ENCODE measurements around the gene PLPP4. TPM values are rescaled to one million over a fixed set of nuclear protein-coding genes. Genes with fewer than 3 reads are reported as not detected.

The PLPP4 gene
- total and polyA plus RNA-seq, 10 donors = not detected

- 72 to 89% (median 78%) methylated on average over 5 of the region's 5 CpGs for WGBS, 5 donors
- intact Hi-C loops (cut with DNase I; ENCODE audit: low total_unique reads) = no loop called here
Observed at GRCh38 chr10:120587061-120587460, 130.0 kb downstream of the PLPP4 start.

GRCh38 chr10:120588311-120588710 lies 131.3 kb downstream of the PLPP4 start:
- no peaks in the 10 kb centered on the region for H3K27me3 ChIP-seq (replicated peaks in 1 of 7)
- DNase-seq = no peak
- 59 to 97% (median 87%) methylated on average over 2 of the region's 2 CpGs for WGBS, 5 donors
- no peaks in the 10 kb centered on the region for H3K4me1 ChIP-seq
- intact Hi-C loops (cut with DNase I; ENCODE audit: low total_unique reads) = no loop called here
- TF ChIP-seq POLR2A (IDR thresholded peaks at IDR 0.05) (no peak), POLR2AphosphoS5 (IDR thresholded peaks at IDR 0.05) (no peak), CTCF (IDR thresholded peaks at IDR 0.05 in 8 of 11, conservative IDR thresholded peaks at IDR 0.05 in 3 of 11) (no peak)
- H3K27ac ChIP-seq = no peak overlapping the region
- peaks cover 0 to 8% (median 0%) of the 10 kb centered on the region in 8 donors for H3K9me3 ChIP-seq
- H3K4me3 ChIP-seq = no peak overlapping the region
- no peaks in the 10 kb centered on the region for H3K36me3 ChIP-seq

More at GRCh38 chr10:120587061-120587460, 130.0 kb downstream of the PLPP4 start:
- Histone ChIP-seq H3K9me3 (peaks cover 0 to under 1% (median 0%) of the 10 kb centered on the region in 8 donors), H3K27ac (no peak overlapping the region), H3K36me3 (no peaks in the 10 kb centered on the region), H3K4me3 (no peak overlapping the region), H3K27me3 (replicated peaks in 1 of 7) (no peaks in the 10 kb centered on the region), H3K4me1 (no peaks in the 10 kb centered on the region)
- TF ChIP-seq POLR2A (IDR thresholded peaks at IDR 0.05) = no peak
- TF ChIP-seq POLR2AphosphoS5 (IDR thresholded peaks at IDR 0.05) = no peak
- no peak for TF ChIP-seq CTCF (IDR thresholded peaks at IDR 0.05 in 8 of 11, conservative IDR thresholded peaks at IDR 0.05 in 3 of 11)
- no peak for DNase-seq

GRCh38 chr10:120593693-120594092 lies 136.7 kb downstream of the PLPP4 start:
- no peaks in the 10 kb centered on the region for H3K4me1 ChIP-seq
- TF ChIP-seq CTCF (IDR thresholded peaks at IDR 0.05 in 8 of 11, conservative IDR thresholded peaks at IDR 0.05 in 3 of 11) = no peak
- TF ChIP-seq POLR2AphosphoS5 (IDR thresholded peaks at IDR 0.05) = no peak
- TF ChIP-seq POLR2A (IDR thresholded peaks at IDR 0.05) = no peak
- WGBS, 5 donors = 91 to 98% (median 93%) methylated on average over 2 of the region's 2 CpGs
- H3K9me3 ChIP-seq = peaks cover 0 to 8% (median 0%) of the 10 kb centered on the region in 8 donors
- no peaks in the 10 kb centered on the region for H3K27me3 ChIP-seq (replicated peaks in 1 of 7)
- no peak overlapping the region for H3K4me3 ChIP-seq
- no peak overlapping the region for H3K27ac ChIP-seq
- no peaks in the 10 kb centered on the region for H3K36me3 ChIP-seq
- no peak for DNase-seq
- intact Hi-C loops (cut with DNase I; ENCODE audit: low total_unique reads) = no loop called here

GRCh38 chr10:120597902-120598301 lies 140.9 kb downstream of the PLPP4 start:
- TF ChIP-seq CTCF (IDR thresholded peaks at IDR 0.05 in 8 of 11, conservative IDR thresholded peaks at IDR 0.05 in 3 of 11) (no peak), POLR2AphosphoS5 (IDR thresholded peaks at IDR 0.05) (no peak), POLR2A (IDR thresholded peaks at IDR 0.05) (no peak)
- Histone ChIP-seq H3K9me3 (peaks cover 0 to 1% (median 0%) of the 10 kb centered on the region in 8 donors), H3K4me3 (no peak overlapping the region), H3K27ac (no peak overlapping the region), H3K4me1 (no peaks in the 10 kb centered on the region), H3K36me3 (no peaks in the 10 kb centered on the region), H3K27me3 (replicated peaks in 1 of 7) (peaks cover 0 to 10% (median 0%) of the 10 kb centered on the region in 7 donors)
- intact Hi-C loops (cut with DNase I; ENCODE audit: low total_unique reads) = no loop called here
- 82 to 88% (median 86%) methylated on average over 3 of the region's 3 CpGs for WGBS, 5 donors
- no peak for DNase-seq
